ENCODE data around the gene TEX12.
"Not testable (repeated sequence)": the region's sequence is repeated elsewhere in the genome, so short reads cannot be mapped to it uniquely, and the experiment has no call there.

TEX12 gene

GRCh38 chr11:112195951-112196351 is 28.8 kb downstream of the TEX12 start:
- Histone ChIP-seq H3K9me3 (ENCODE audit: low read length) (no peaks in the 10 kb centered on the region), H3K9me2 (ENCODE audit: low read depth, low read length) (no peaks in the 10 kb centered on the region), H3K4me3 (ENCODE audit: low read depth, low read length, poor library complexity, severe bottlenecking) (no peak overlapping the region), H3K4me1 (ENCODE audit: insufficient read depth, low read length, severe bottlenecking) (no peaks in the 10 kb centered on the region), H3K79me2 (ENCODE audit: insufficient read depth, low read length) (no peaks in the 10 kb centered on the region), H3K36me3 (ENCODE audit: insufficient read depth, low read length) (no peaks in the 10 kb centered on the region), H3K27ac (ENCODE audit: low read depth, low read length, poor library complexity, severe bottlenecking) (no peak overlapping the region), H3K9ac (ENCODE audit: low read length) (no peak overlapping the region), H2AFZ (ENCODE audit: low read length) (no peak overlapping the region), H4K20me1 (ENCODE audit: insufficient read depth, low read length) (no peaks in the 10 kb centered on the region), H3K27me3 (ENCODE audit: insufficient read depth, low read length) (no peaks in the 10 kb centered on the region), H3K4me2 (ENCODE audit: low read length) (no peak overlapping the region), H3F3A (ENCODE audit: insufficient read depth, low read length) (no peaks in the 10 kb centered on the region)
- TF ChIP-seq, protein P1, sequence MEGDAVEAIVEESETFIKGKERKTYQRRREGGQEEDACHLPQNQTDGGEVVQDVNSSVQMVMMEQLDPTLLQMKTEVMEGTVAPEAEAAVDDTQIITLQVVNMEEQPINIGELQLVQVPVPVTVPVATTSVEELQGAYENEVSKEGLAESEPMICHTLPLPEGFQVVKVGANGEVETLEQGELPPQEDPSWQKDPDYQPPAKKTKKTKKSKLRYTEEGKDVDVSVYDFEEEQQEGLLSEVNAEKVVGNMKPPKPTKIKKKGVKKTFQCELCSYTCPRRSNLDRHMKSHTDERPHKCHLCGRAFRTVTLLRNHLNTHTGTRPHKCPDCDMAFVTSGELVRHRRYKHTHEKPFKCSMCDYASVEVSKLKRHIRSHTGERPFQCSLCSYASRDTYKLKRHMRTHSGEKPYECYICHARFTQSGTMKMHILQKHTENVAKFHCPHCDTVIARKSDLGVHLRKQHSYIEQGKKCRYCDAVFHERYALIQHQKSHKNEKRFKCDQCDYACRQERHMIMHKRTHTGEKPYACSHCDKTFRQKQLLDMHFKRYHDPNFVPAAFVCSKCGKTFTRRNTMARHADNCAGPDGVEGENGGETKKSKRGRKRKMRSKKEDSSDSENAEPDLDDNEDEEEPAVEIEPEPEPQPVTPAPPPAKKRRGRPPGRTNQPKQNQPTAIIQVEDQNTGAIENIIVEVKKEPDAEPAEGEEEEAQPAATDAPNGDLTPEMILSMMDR (IDR thresholded peaks at IDR 0.05; ENCODE audit: low read length), result no peak

GRCh38 chr11:112196519-112197087 is 29.4 kb downstream of the TEX12 start:
- Histone ChIP-seq H3K4me1 (ENCODE audit: insufficient read depth, low read length, severe bottlenecking) (no peaks in the 10 kb centered on the region), H3K9me2 (ENCODE audit: low read depth, low read length) (no peaks in the 10 kb centered on the region), H3K9ac (ENCODE audit: low read length) (no peak overlapping the region), H3K9me3 (ENCODE audit: low read length) (no peaks in the 10 kb centered on the region), H3K27ac (ENCODE audit: low read depth, low read length, poor library complexity, severe bottlenecking) (no peak overlapping the region), H2AFZ (ENCODE audit: low read length) (no peak overlapping the region), H3K4me2 (ENCODE audit: low read length) (no peak overlapping the region), H3K79me2 (ENCODE audit: insufficient read depth, low read length) (no peaks in the 10 kb centered on the region), H3F3A (ENCODE audit: insufficient read depth, low read length) (no peaks in the 10 kb centered on the region), H4K20me1 (ENCODE audit: insufficient read depth, low read length) (no peaks in the 10 kb centered on the region), H3K27me3 (ENCODE audit: insufficient read depth, low read length) (no peaks in the 10 kb centered on the region), H3K4me3 (ENCODE audit: low read depth, low read length, poor library complexity, severe bottlenecking) (no peak overlapping the region), H3K36me3 (ENCODE audit: insufficient read depth, low read length) (no peaks in the 10 kb centered on the region)
- TF ChIP-seq, protein P1 (IDR thresholded peaks at IDR 0.05; ENCODE audit: low read length), result no peak
- no peak for TF ChIP-seq EZH2 (IDR thresholded peaks at IDR 0.05; ENCODE audit: borderline replicate concordance, low read length)

DNA sequence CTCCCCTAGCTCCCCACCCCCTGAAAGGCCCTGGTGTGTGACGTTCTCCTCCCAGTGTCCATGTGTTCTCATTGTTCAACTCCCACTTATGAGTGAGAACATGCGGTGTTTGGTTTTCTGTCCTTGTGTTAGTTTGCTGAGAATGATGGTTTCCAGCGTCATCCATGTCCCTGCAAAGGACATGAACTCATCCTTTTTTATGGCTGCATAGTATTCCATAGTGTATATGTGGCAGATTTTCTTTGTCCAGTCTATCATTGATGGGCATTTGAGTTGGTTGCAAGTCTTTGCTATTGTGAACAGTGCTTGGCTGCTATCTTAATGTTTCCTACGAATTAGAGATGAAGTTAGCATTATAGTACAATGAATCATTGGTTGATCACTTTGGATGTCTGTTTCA is 31.9 kb downstream of the TEX12 start:
- H3K36me3 ChIP-seq (ENCODE audit: insufficient read depth, low read length); H3K27me3 ChIP-seq (ENCODE audit: insufficient read depth, low read length); H3K9me2 ChIP-seq (ENCODE audit: low read depth, low read length); H3K4me1 ChIP-seq (ENCODE audit: insufficient read depth, low read length, severe bottlenecking); H3F3A ChIP-seq (ENCODE audit: insufficient read depth, low read length); H3K9ac ChIP-seq (ENCODE audit: low read length); H4K20me1 ChIP-seq (ENCODE audit: insufficient read depth, low read length); H3K27ac ChIP-seq (ENCODE audit: low read depth, low read length, poor library complexity, severe bottlenecking); H3K79me2 ChIP-seq (ENCODE audit: insufficient read depth, low read length); H3K4me3 ChIP-seq (ENCODE audit: low read depth, low read length, poor library complexity, severe bottlenecking); H2AFZ ChIP-seq (ENCODE audit: low read length); H3K9me3 ChIP-seq (ENCODE audit: low read length); H3K4me2 ChIP-seq (ENCODE audit: low read length): not testable (repeated sequence)

- Histone ChIP-seq H3F3A (ENCODE audit: insufficient read depth, low read length) (no peaks in the 10 kb centered on the region), H3K27ac (ENCODE audit: low read depth, low read length, poor library complexity, severe bottlenecking) (no peak overlapping the region), H3K4me1 (ENCODE audit: insufficient read depth, low read length, severe bottlenecking) (no peaks in the 10 kb centered on the region), H3K36me3 (ENCODE audit: insufficient read depth, low read length) (no peaks in the 10 kb centered on the region), H3K27me3 (ENCODE audit: insufficient read depth, low read length) (no peaks in the 10 kb centered on the region), H2AFZ (ENCODE audit: low read length) (no peak overlapping the region), H3K9me2 (ENCODE audit: low read depth, low read length) (no peaks in the 10 kb centered on the region), H3K4me3 (ENCODE audit: low read depth, low read length, poor library complexity, severe bottlenecking) (no peak overlapping the region), H4K20me1 (ENCODE audit: insufficient read depth, low read length) (no peaks in the 10 kb centered on the region), H3K79me2 (ENCODE audit: insufficient read depth, low read length) (no peaks in the 10 kb centered on the region), H3K9me3 (ENCODE audit: low read length) (no peaks in the 10 kb centered on the region), H3K4me2 (ENCODE audit: low read length) (no peak overlapping the region), H3K9ac (ENCODE audit: low read length) (no peak overlapping the region)
- TF ChIP-seq, protein P1 (IDR thresholded peaks at IDR 0.05; ENCODE audit: low read length), result no peak
- no peak for TF ChIP-seq EZH2 (IDR thresholded peaks at IDR 0.05; ENCODE audit: borderline replicate concordance, low read length)
Observed at GRCh38 chr11:112200252-112200651, 33.1 kb downstream of the TEX12 start.

All from OCI-LY1 (cell line).